ENCODE data around the gene SAMSN1. TPM values are rescaled to one million over a fixed set of nuclear protein-coding genes. Genes with fewer than 3 reads are reported as not detected.

The SAMSN1 gene
- total and polyA plus RNA-seq, 2 of the 8 experiments (the other 6 are each of a cell fraction or from before 2014, with no cell fraction given) = 0.50 to 3.0 TPM

DNA sequence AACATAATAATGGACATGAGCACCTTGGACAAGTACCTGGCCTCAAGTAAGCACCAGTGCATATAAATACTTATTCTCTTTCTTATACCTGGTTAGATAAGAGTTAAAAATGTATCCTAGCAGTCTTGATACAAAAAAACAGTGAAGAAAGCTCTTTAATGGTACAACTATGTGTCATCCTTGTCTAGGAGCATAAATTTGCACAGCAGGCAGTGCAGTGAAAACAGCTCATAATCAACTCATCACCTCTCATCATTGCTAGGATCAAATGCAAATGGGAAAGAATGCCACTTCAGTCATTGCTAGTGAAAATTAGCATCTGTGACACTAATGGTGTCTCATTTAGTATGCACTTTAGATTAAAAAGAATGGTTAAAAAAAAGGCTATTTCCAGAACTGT, 7.6 kb downstream of the SAMSN1 start:
- no peak overlapping the region for H3K4me2 ChIP-seq (ENCODE audit: insufficient read depth in 1 of 2, low read depth in 2 of 2, low read length in 2 of 2)
- H3K27me3 ChIP-seq (replicated peaks in 1 of 4; ENCODE audit: control insufficient read depth in 3 of 4, extremely low read depth in 1 of 4, insufficient read depth in 3 of 4, low read length in 3 of 4) = no peaks in the 10 kb centered on the region
- ChIA-PET POLR2A (ENCODE audit: partially characterized antibody) (no interaction called here), CTCF (ENCODE audit: partially characterized antibody) (interaction anchor here (0.6 kb wide), 1 partner anchor 21 kb away, joined by 3 read pairs; no protein-coding TSS in a partner anchor)
- H2BK20ac ChIP-seq (ENCODE audit: low read length) = no peak overlapping the region
- no peak overlapping the region for H3K14ac ChIP-seq (ENCODE audit: insufficient read length)
- H4K5ac ChIP-seq (ENCODE audit: insufficient read length, low read depth, low read length) = no peak overlapping the region
- no peak overlapping the region for H2BK120ac ChIP-seq (replicated peaks; ENCODE audit: low read depth, low read length)
- no peaks in the 10 kb centered on the region for H3K79me1 ChIP-seq (ENCODE audit: low read depth, low read length)
- no peak for FAIRE-seq
- no peak overlapping the region for H4K8ac ChIP-seq (ENCODE audit: extremely low read depth, insufficient read depth, low read length)
- H3K9ac ChIP-seq (replicated peaks in 1 of 4; ENCODE audit: extremely low read depth in 1 of 4, low read depth in 3 of 4, low read length in 3 of 4) = no peak overlapping the region
- H3K36me3 ChIP-seq (ENCODE audit: control insufficient read depth in 2 of 4, insufficient read depth in 4 of 4, low read length in 3 of 4) = no peaks in the 10 kb centered on the region
- no peaks in the 10 kb centered on the region for H4K20me1 ChIP-seq (replicated peaks in 1 of 2; ENCODE audit: control insufficient read depth in 1 of 2, insufficient read depth in 2 of 2, low read length in 2 of 2)
- H2AFZ ChIP-seq (ENCODE audit: low read length) = no peak overlapping the region
- H3K9me3 ChIP-seq (ENCODE audit: insufficient read depth in 2 of 2, low read depth in 1 of 2, low read length in 1 of 2) = no peaks in the 10 kb centered on the region
- no peak overlapping the region for H4K91ac ChIP-seq (replicated peaks; ENCODE audit: insufficient read length, low read length)
- no peak overlapping the region for H3K4ac ChIP-seq (replicated peaks; ENCODE audit: insufficient read length, low read depth, low read length)
- no peaks in the 10 kb centered on the region for H3K79me2 ChIP-seq (ENCODE audit: control insufficient read depth in 1 of 2, insufficient read depth in 2 of 2, low read length in 2 of 2)
- no peak overlapping the region for H3K56ac ChIP-seq (replicated peaks; ENCODE audit: insufficient read length, low read depth, low read length)
- no peak overlapping the region for H3K27ac ChIP-seq (ENCODE audit: low read depth, low read length)
- no peak overlapping the region for H3K18ac ChIP-seq (ENCODE audit: extremely low read depth, low read length)
- H2BK5ac ChIP-seq (ENCODE audit: low read depth, low read length) = no peak overlapping the region
- no peaks in the 10 kb centered on the region for H3K4me1 ChIP-seq (replicated peaks in 1 of 4; ENCODE audit: control insufficient read depth in 3 of 4, insufficient read depth in 4 of 4, low read length in 3 of 4)
- H2BK15ac ChIP-seq (ENCODE audit: low read length) = no peak overlapping the region
- H2AK5ac ChIP-seq (ENCODE audit: low read depth, low read length) = no peak overlapping the region
- no peak overlapping the region for H2BK12ac ChIP-seq (ENCODE audit: low read depth, low read length)
- H3K23me2 ChIP-seq (ENCODE audit: low read depth, low read length) = no peaks in the 10 kb centered on the region
- no peak for DNase-seq (ENCODE audit: low read depth in 1 of 2, low spot score in 2 of 2)
- no peak overlapping the region for H3K4me3 ChIP-seq (ENCODE audit: extremely low read depth in 1 of 4, insufficient read depth in 2 of 4, low read depth in 3 of 4, low read length in 4 of 4)
- TF ChIP-seq SP1 (IDR thresholded peaks at IDR 0.05; ENCODE audit: low read depth, low read length) = no peak
- TF ChIP-seq TAF1 (IDR thresholded peaks at IDR 0.05; ENCODE audit: low read depth, low read length) = no peak
- no peak for TF ChIP-seq EZH2 (IDR thresholded peaks at IDR 0.05; ENCODE audit: low read depth, low read length, severe bottlenecking)
- no peak for TF ChIP-seq TBP (IDR thresholded peaks at IDR 0.05; ENCODE audit: low read depth, low read length)
- no peak for TF ChIP-seq SAP30 (IDR thresholded peaks at IDR 0.05; ENCODE audit: insufficient read depth, insufficient replicate concordance, low read length)
- TF ChIP-seq RBBP5 (IDR thresholded peaks at IDR 0.05; ENCODE audit: borderline replicate concordance, low read depth, low read length) = no peak
- no peak for TF ChIP-seq YY1 (IDR thresholded peaks at IDR 0.05; ENCODE audit: low read depth, low read length)
- TF ChIP-seq SRF (IDR thresholded peaks at IDR 0.05; ENCODE audit: low read depth, low read length) = no peak
- no peak overlapping the region for H3K23ac ChIP-seq (ENCODE audit: insufficient read length)

Measured in H1 (cell line).